HG02610 (cell line): Measurements from ENCODE around the gene PRPH2.

Experiments used
- ATAC-seq: cut with Tn5 transposase; IDR thresholded peaks from one replicate; pipeline ENCODE4 v1.9.1; 2021; ENCODE audit warnings: mild to moderate bottlenecking, moderate library complexity; ENCODE audit not compliant: unreplicated experiment

PRPH2 gene

GRCh38 chr6:42722497-42722896 is at the start of gene PRPH2:
Gene PRPH2 (minus strand): TSS chr6:42722597. CDS start chr6:42722334, 263 bp downstream.
- no peak for ATAC-seq

GRCh38 chr6:42771741-42772100 is 49.3 kb upstream of the PRPH2 start:
- ATAC-seq, result no peak

- no peak for ATAC-seq
Observed at GRCh38 chr6:42769836-42770235, 47.4 kb upstream of the PRPH2 start.

GRCh38 chr6:42769051-42769450 is 46.7 kb upstream of the PRPH2 start:
- no peak for ATAC-seq

- no peak for ATAC-seq
Observed at GRCh38 chr6:42766163-42766670, 43.8 kb upstream of the PRPH2 start.

GRCh38 chr6:42764911-42765648 is 42.7 kb upstream of the PRPH2 start:
- no peak for ATAC-seq

GRCh38 chr6:42762950-42763349 is 40.6 kb upstream of the PRPH2 start:
- no peak for ATAC-seq

- no peak for ATAC-seq
Observed at GRCh38 chr6:42762426-42762859, 40.0 kb upstream of the PRPH2 start.

- ATAC-seq, result no peak
Observed at GRCh38 chr6:42761287-42762067, 39.1 kb upstream of the PRPH2 start.

GRCh38 chr6:42758756-42759430 is 36.5 kb upstream of the PRPH2 start:
- ATAC-seq, result no peak

GRCh38 chr6:42756722-42757121 is 34.3 kb upstream of the PRPH2 start:
- no peak for ATAC-seq

GRCh38 chr6:42754759-42755158 is 32.4 kb upstream of the PRPH2 start:
- ATAC-seq, result no peak

- ATAC-seq, result no peak
Observed at GRCh38 chr6:42751055-42751454, 28.7 kb upstream of the PRPH2 start.

GRCh38 chr6:42748203-42748898 is 26.0 kb upstream of the PRPH2 start:
- ATAC-seq, result no peak

- ATAC-seq, result peak; percentile 63
Observed at GRCh38 chr6:42746463-42747391, 24.3 kb upstream of the PRPH2 start.

GRCh38 chr6:42745640-42746462 is 23.5 kb upstream of the PRPH2 start, which contains the start of gene TBCC:
Gene TBCC (minus strand): TSS chr6:42746103. CDS start chr6:42746073, 30 bp downstream.
- ATAC-seq, result peak; percentile 79

- no peak for ATAC-seq
Observed at GRCh38 chr6:42745083-42745639, 22.8 kb upstream of the PRPH2 start.

GRCh38 chr6:42744351-42744893 is 22.0 kb upstream of the PRPH2 start:
- ATAC-seq, result no peak
